Heart left ventricle (tissue), 13 donors: ENCODE measurements around the gene MAP3K4.

ENCODE experiments used
- POLR2A ChIP-seq, 2 donors: fragments of 450-650 bp; IDR thresholded peaks; one replicate each; pipeline ENCODE4 v1.6.1; 2017; ENCODE audit warnings: antibody characterized with exemption in 2 of 2, mild to moderate bottlenecking in 2 of 2, moderate library complexity in 2 of 2
- TF ChIP-seq, protein P1 (sequence below), 12 donors: fragments of 200-600 bp; sonication (generic) in 4 of 12; IDR thresholded peaks; one replicate each; pipeline versions ENCODE4 v1.5.0 to v1.8.0; 2018 to 2022; ENCODE audit warnings: antibody characterized with exemption in 12 of 12, mild to moderate bottlenecking in 5 of 12
- donor health status: ischemic (EF 13 %, LVEDD 7.1; RV severe dilation, severe dysfunction).
- donor health status: DM: no; HTN: yes; CAD: no.
- donor health status: DM: no; HTN: no; CAD: no.
- donor health status: ischemic (EF 25% LVEDD 6.9; RV normal size, moderate dysfunction).
- donor health status: ischemic (EF 25% LVEDD 5.7; RV mildly dilated, moderate dysfunction).
- donor health status: ischemic (EF 35%, LVEDD 5.7; RV mildly dilated, moderate dysfunction).
- donor health status: nonischemic (EF 11% LVEDD 7.7; RV severe dilation, severe dysfunction).
- donor health status: DM: yes; HTN: yes; CAD: no.
- donor health status: PGD.
- donor health status: ischemic (EF 29% LVEDD 5.4; RV normal size, mild dysfunction).
- donor health status: nonischemic (EF 23%, LVEDD 6.1; RV moderate dilation, normal function).

DNA sequence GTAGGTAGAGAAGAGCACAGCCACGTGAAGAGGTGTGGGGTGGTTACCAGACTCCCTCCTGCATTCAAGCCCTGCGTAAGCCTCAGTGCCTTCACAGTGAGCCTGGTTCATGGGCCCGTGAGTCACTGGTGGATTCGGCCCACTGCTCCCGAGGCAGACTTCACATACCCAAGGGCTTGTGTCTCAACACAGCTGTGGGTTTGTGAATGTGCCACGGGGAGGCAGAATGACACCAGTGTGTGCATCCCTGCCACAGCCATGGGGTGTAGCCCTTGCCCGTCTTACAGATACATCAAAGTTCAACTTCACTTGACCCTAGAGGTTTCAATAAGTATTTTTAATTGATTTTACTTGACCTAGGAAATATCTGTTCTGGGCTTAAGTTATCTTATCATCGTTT is 108.5 kb downstream of the MAP3K4 start:
- TF ChIP-seq POLR2A (IDR thresholded peaks at IDR 0.05): no peak
- TF ChIP-seq, protein P1, sequence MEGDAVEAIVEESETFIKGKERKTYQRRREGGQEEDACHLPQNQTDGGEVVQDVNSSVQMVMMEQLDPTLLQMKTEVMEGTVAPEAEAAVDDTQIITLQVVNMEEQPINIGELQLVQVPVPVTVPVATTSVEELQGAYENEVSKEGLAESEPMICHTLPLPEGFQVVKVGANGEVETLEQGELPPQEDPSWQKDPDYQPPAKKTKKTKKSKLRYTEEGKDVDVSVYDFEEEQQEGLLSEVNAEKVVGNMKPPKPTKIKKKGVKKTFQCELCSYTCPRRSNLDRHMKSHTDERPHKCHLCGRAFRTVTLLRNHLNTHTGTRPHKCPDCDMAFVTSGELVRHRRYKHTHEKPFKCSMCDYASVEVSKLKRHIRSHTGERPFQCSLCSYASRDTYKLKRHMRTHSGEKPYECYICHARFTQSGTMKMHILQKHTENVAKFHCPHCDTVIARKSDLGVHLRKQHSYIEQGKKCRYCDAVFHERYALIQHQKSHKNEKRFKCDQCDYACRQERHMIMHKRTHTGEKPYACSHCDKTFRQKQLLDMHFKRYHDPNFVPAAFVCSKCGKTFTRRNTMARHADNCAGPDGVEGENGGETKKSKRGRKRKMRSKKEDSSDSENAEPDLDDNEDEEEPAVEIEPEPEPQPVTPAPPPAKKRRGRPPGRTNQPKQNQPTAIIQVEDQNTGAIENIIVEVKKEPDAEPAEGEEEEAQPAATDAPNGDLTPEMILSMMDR (IDR thresholded peaks at IDR 0.05): peak in 1 of 12 donors; percentile 9
